GM12878 (cell line): ENCODE data around the gene HOXA2. TPM values are rescaled to one million over a fixed set of nuclear protein-coding genes. Genes with fewer than 3 reads are reported as not detected.

ENCODE experiments used
- BHLHE40 ChIP-seq, 2 experiments: fragments of 450-650 bp in 1 of 2; IDR thresholded peaks; 2 replicates each; pipeline ENCODE4 v1.6.1; 2011 to 2017; ENCODE audit warnings: low read depth in 2 of 2, borderline replicate concordance in 1 of 2, improper control_type of control experiment in 1 of 2, low read length in 1 of 2, mild to moderate bottlenecking in 1 of 2
- E2F8 ChIP-seq: fragments of 450-650 bp; IDR thresholded peaks from 2 replicates; pipeline ENCODE4 v1.6.1; 2018; ENCODE audit warnings: mild to moderate bottlenecking, low read depth, moderate library complexity; ENCODE audit not compliant: partially characterized antibody
- JUND ChIP-seq: IDR thresholded peaks from 2 replicates; pipeline ENCODE4 v1.6.1; 2012; ENCODE audit warnings: low read depth, mild to moderate bottlenecking, low read length, improper control_type of control experiment, moderate library complexity
- KDM1A ChIP-seq: fragments of 200-600 bp; sonication (generic); IDR thresholded peaks from 2 replicates; pipeline ENCODE4 v1.6.1; 2016; ENCODE audit warnings: borderline replicate concordance
- NFXL1 ChIP-seq: fragments of 450-650 bp; IDR thresholded peaks from 2 replicates; pipeline ENCODE4 v1.6.1; 2017; ENCODE audit warnings: antibody characterized with exemption, mild to moderate bottlenecking, borderline replicate concordance
- POLR2AphosphoS2 ChIP-seq: IDR thresholded peaks from 2 replicates; pipeline ENCODE4 v1.6.1; 2011; ENCODE audit warnings: low read depth, mild to moderate bottlenecking, low read length, improper control_type of control experiment, moderate library complexity
- POU2F2 ChIP-seq: IDR thresholded peaks from 3 replicates; pipeline ENCODE4 v1.6.1; 2011; ENCODE audit warnings: low read depth, mild to moderate bottlenecking, low read length, borderline replicate concordance
- PRDM15 ChIP-seq: fragments of 450-650 bp; formaldehyde crosslinking; IDR thresholded peaks from 2 replicates; pipeline ENCODE4 v1.4.0; 2020; ENCODE audit warnings: mild to moderate bottlenecking, moderate library complexity
- RB1 ChIP-seq: fragments of 450-650 bp; formaldehyde crosslinking; IDR thresholded peaks from 2 replicates; pipeline ENCODE4 v1.6.1; 2017; ENCODE audit warnings: mild to moderate bottlenecking, borderline replicate concordance
- SIN3A ChIP-seq: IDR thresholded peaks from 2 replicates; pipeline ENCODE4 v1.6.1; 2012; ENCODE audit warnings: low read depth, low read length, improper control_type of control experiment
- SKIL ChIP-seq: fragments of 450-650 bp; IDR thresholded peaks from 2 replicates; pipeline ENCODE4 v1.6.1; 2017; ENCODE audit warnings: mild to moderate bottlenecking, low read depth, inconsistent platforms; ENCODE audit not compliant: poor library complexity, severe bottlenecking
- USF1 ChIP-seq: IDR thresholded peaks from 2 replicates; pipeline ENCODE4 v1.6.1; 2011; ENCODE audit warnings: borderline replicate concordance, low read depth, mild to moderate bottlenecking, moderate library complexity, mixed read lengths, low read length; ENCODE audit not compliant: insufficient read depth; ENCODE audit errors: extremely low read length
- ZNF687 ChIP-seq: fragments of 450-650 bp; IDR thresholded peaks from 2 replicates; pipeline ENCODE4 v1.6.1; 2017; ENCODE audit warnings: mild to moderate bottlenecking, moderate library complexity
- polyA plus RNA-seq, 11 experiments: library from polyadenylated mRNA; depleted of rRNA in 4 of 11; unstranded in 6 of 11; stranded (reverse) in 5 of 11; fragments of >200 nt; fragmentation: Nextera tagmentation in 4 of 11; fragmentation: Illumina TruSeq in 1 of 11; extraction: Ambion mirVana in 4 of 11; extraction: Trizol in 1 of 11; gene quantifications; 1 replicate in 1 of 11; 2 replicates in 10 of 11; pipeline versions ENCODE4 v1.2.1 to v1.2.3, GENCODE V29; 2011 to 2016; ENCODE audit warnings: inconsistent platforms in 2 of 11, missing spikeins in 2 of 11, low read depth in 1 of 11
- total RNA-seq, 4 experiments: library from RNA; depleted of rRNA in 3 of 4; stranded (reverse); fragments of >200 nt in 3 of 4; fragmentation: Illumina TruSeq in 1 of 4; extraction: Trizol in 1 of 4; gene quantifications; 2 replicates each; pipeline versions ENCODE4 v1.2.1 to v1.2.3, GENCODE V29; 2013 to 2021

Gene HOXA2
- total and polyA plus RNA-seq, 10 of the 15 experiments (the other 5 are each of a cell fraction or from before 2014, with no cell fraction given): not detected

GRCh38 chr7:27083646-27084045 lies 18.8 kb downstream of the HOXA2 start (continued):
- no peak for TF ChIP-seq USF1
- TF ChIP-seq ZNF687: no peak
- no peak for TF ChIP-seq SIN3A
- no peak for TF ChIP-seq JUND
- no peak for TF ChIP-seq NFXL1
- TF ChIP-seq KDM1A: no peak
- TF ChIP-seq POLR2AphosphoS2: no peak
- no peak for TF ChIP-seq RB1
- TF ChIP-seq E2F8: no peak
- TF ChIP-seq BHLHE40 (IDR thresholded peaks at IDR 0.05; ENCODE audit: borderline replicate concordance in 1 of 2, low read depth in 2 of 2, low read length in 1 of 2): peak in 1 of 2 experiments; percentile 56; a peak in 1 of 4 replicates
- no peak for TF ChIP-seq PRDM15 (CRISPR knock-in tag)
- TF ChIP-seq SKIL: no peak
- TF ChIP-seq POU2F2: no peak
